Neural cell (in vitro differentiated cells): ENCODE data around the gene KLHL14. TPM values are rescaled to one million over a fixed set of nuclear protein-coding genes. Genes with fewer than 3 reads are reported as not detected.

Source experiments
- H2AFZ ChIP-seq: fragments of 200-600, 300-800 bp; sonication (generic), shearing (Covaris generic); 2 replicates; pipeline ENCODE4 v1.6.0; 2014; ENCODE audit warnings: low read depth, mild to moderate bottlenecking, antibody characterized with exemption, low read length, moderate library complexity
- H3F3A ChIP-seq: fragments of 200-600 bp; shearing (Covaris generic); 2 replicates; pipeline ENCODE4 v1.6.1; 2016; ENCODE audit warnings: mild to moderate bottlenecking, moderate library complexity, mixed read lengths, antibody characterized with exemption, low read length; ENCODE audit not compliant: insufficient read depth, poor library complexity, severe bottlenecking
- H3K27ac ChIP-seq: fragments of 200-600, 300-800 bp; sonication (generic), shearing (Covaris generic); 2 replicates; pipeline ENCODE4 v1.5.1; 2014; ENCODE audit warnings: mild to moderate bottlenecking, low read length, moderate library complexity
- H3K27me3 ChIP-seq: fragments of 300-800, 200-600 bp; sonication (generic), shearing (Covaris generic); 2 replicates; pipeline ENCODE4 v1.6.0; 2014; ENCODE audit warnings: mild to moderate bottlenecking, low read depth, low read length, moderate library complexity; ENCODE audit not compliant: insufficient read depth
- H3K36me3 ChIP-seq: fragments of 300-800, 200-600 bp; sonication (generic), shearing (Covaris generic); 2 replicates; pipeline ENCODE4 v1.5.1; 2014; ENCODE audit warnings: mild to moderate bottlenecking, antibody characterized with exemption, low read length, moderate library complexity; ENCODE audit not compliant: insufficient read depth
- H3K4me2 ChIP-seq: fragments of 300-800, 200-600 bp; sonication (generic), shearing (Covaris generic); 2 replicates; pipeline ENCODE4 v1.6.0; 2014; ENCODE audit warnings: mild to moderate bottlenecking, low read length
- H3K4me3 ChIP-seq: fragments of 300-800, 200-600 bp; sonication (generic), shearing (Covaris generic); 2 replicates; pipeline ENCODE4 v1.5.1; 2014; ENCODE audit warnings: mild to moderate bottlenecking, low read length, moderate library complexity
- H3K79me2 ChIP-seq: fragments of 200-600 bp; shearing (Covaris generic); replicated peaks from 2 replicates; pipeline ENCODE4 v1.6.0; 2014; ENCODE audit warnings: mild to moderate bottlenecking, low read length, moderate library complexity; ENCODE audit not compliant: insufficient read depth
- H3K9ac ChIP-seq: fragments of 300-800, 200-600 bp; sonication (generic), shearing (Covaris generic); 2 replicates; pipeline ENCODE4 v1.6.1; 2016; ENCODE audit warnings: mild to moderate bottlenecking, low read length, mixed read lengths
- H3K9me2 ChIP-seq: fragments of 200-600 bp; shearing (Covaris generic); 2 replicates; pipeline ENCODE4 v1.6.1; 2016; ENCODE audit warnings: mild to moderate bottlenecking, low read length, mixed read lengths; ENCODE audit not compliant: insufficient read depth
- H3K9me3 ChIP-seq: fragments of 200-600, 300-800 bp; sonication (generic), shearing (Covaris generic); 2 replicates; pipeline ENCODE4 v1.6.1; 2016; ENCODE audit warnings: mild to moderate bottlenecking, mixed run types, low read length, moderate library complexity, mixed read lengths
- H4K20me1 ChIP-seq: fragments of 200-600 bp; shearing (Covaris generic); 2 replicates; pipeline ENCODE4 v1.6.1; 2016; ENCODE audit warnings: mild to moderate bottlenecking, mixed run types; ENCODE audit not compliant: insufficient read depth
- CTCF ChIP-seq: fragments of 450-650 bp; IDR thresholded peaks from 2 replicates; pipeline ENCODE4 v1.5.1; 2014; ENCODE audit warnings: antibody characterized with exemption, mild to moderate bottlenecking, moderate library complexity; ENCODE audit not compliant: poor library complexity, severe bottlenecking
- EP300 ChIP-seq: fragments of 450-650 bp; conservative IDR thresholded peaks from 2 replicates; pipeline ENCODE4 v1.6.1; 2014; ENCODE audit warnings: antibody characterized with exemption, mild to moderate bottlenecking, moderate library complexity; ENCODE audit not compliant: poor library complexity, severe bottlenecking
- EZH2 ChIP-seq: fragments of 200-600, 300-800 bp; shearing (Covaris generic), sonication (generic); IDR thresholded peaks from 2 replicates; pipeline ENCODE4 v1.6.1; 2014; ENCODE audit warnings: antibody characterized with exemption, low read length, borderline replicate concordance, mild to moderate bottlenecking; ENCODE audit not compliant: insufficient read depth, poor library complexity, severe bottlenecking
- MXI1 ChIP-seq: fragments of 450-650 bp; conservative IDR thresholded peaks from 2 replicates; pipeline ENCODE4 v1.6.1; 2014; ENCODE audit warnings: antibody characterized with exemption, mild to moderate bottlenecking; ENCODE audit not compliant: poor library complexity, severe bottlenecking
- POLR2AphosphoS5 ChIP-seq: IDR thresholded peaks from 2 replicates; pipeline ENCODE4 v1.6.1; 2012
- RAD21 ChIP-seq: fragments of 450-650 bp; conservative IDR thresholded peaks from 2 replicates; pipeline ENCODE4 v1.6.1; 2014; ENCODE audit warnings: antibody characterized with exemption, mild to moderate bottlenecking, moderate library complexity
- REST ChIP-seq: IDR thresholded peaks from 2 replicates; pipeline ENCODE4 v1.6.1; 2012; ENCODE audit warnings: borderline replicate concordance
- SMC3 ChIP-seq: fragments of 450-650 bp; conservative IDR thresholded peaks from 2 replicates; pipeline ENCODE4 v1.6.1; 2014; ENCODE audit warnings: antibody characterized with exemption, mild to moderate bottlenecking, moderate library complexity; ENCODE audit not compliant: poor library complexity
- TAF1 ChIP-seq: IDR thresholded peaks from 2 replicates; pipeline ENCODE4 v1.6.1; 2012; ENCODE audit warnings: low read depth
- polyA plus RNA-seq: library from polyadenylated mRNA; depleted of rRNA; stranded (reverse); fragments of >200 nt; gene quantifications from 2 replicates; pipeline ENCODE4 v1.2.3, GENCODE V29; 2014

Gene KLHL14
- polyA plus RNA-seq, 1 donor from 2014 or later = 0.33 TPM

- Histone ChIP-seq H2AFZ (no peak overlapping the region), H3F3A (no peaks in the 10 kb centered on the region), H3K27ac (no peak overlapping the region), H4K20me1 (no peaks in the 10 kb centered on the region), H3K9ac (no peak overlapping the region), H3K9me3 (no peaks in the 10 kb centered on the region), H3K79me2 (no peaks in the 10 kb centered on the region), H3K4me2 (no peak overlapping the region), H3K4me3 (no peak overlapping the region), H3K9me2 (no peaks in the 10 kb centered on the region), H3K36me3 (no peaks in the 10 kb centered on the region), H3K27me3 (peaks cover 33% of the 10 kb centered on the region)
- TF ChIP-seq POLR2AphosphoS5 (peak; percentile 16), EZH2 (no peak)
Observed at GRCh38 chr18:32775628-32776027, 2.8 kb upstream of the KLHL14 start.

DNA sequence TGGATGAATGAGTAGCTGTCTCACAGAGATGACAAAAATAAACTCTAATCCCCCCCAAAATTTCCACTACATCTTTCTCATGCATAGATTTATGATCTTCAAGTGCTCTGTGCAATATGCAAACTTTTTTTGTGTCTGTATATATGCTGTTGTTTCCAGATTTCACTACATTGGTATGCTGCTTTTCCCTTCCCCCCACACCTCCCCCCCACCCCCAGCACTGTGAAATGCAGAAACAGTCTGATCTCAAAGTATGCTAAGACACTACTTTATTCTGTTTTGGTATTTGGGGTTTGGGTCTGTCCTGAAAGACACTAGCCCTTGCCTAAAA, 524 bp upstream of the KLHL14 start:
- H3K27ac ChIP-seq = no peak overlapping the region
- no peak overlapping the region for H3K9ac ChIP-seq
- H3K9me3 ChIP-seq = no peaks in the 10 kb centered on the region
- H3K36me3 ChIP-seq = no peaks in the 10 kb centered on the region
- H2AFZ ChIP-seq = no peak overlapping the region
- H3K4me2 ChIP-seq = no peak overlapping the region
- no peaks in the 10 kb centered on the region for H3K79me2 ChIP-seq
- no peaks in the 10 kb centered on the region for H4K20me1 ChIP-seq
- H3K4me3 ChIP-seq = peak overlapping the region; percentile 65
- H3F3A ChIP-seq = no peaks in the 10 kb centered on the region
- TF ChIP-seq EP300 (no peak), TAF1 (no peak), CTCF (no peak), POLR2AphosphoS5 (no peak), SMC3 (no peak), REST (no peak), RAD21 (no peak), EZH2 (no peak)
- H3K27me3 ChIP-seq = peaks cover 56% of the 10 kb centered on the region
- H3K9me2 ChIP-seq = no peaks in the 10 kb centered on the region

GRCh38 chr18:32771871-32772580, 797 bp downstream of the KLHL14 start:
- no peak overlapping the region for H3K27ac ChIP-seq

More at GRCh38 chr18:32771871-32772580, 797 bp downstream of the KLHL14 start:
- no peaks in the 10 kb centered on the region for H3K9me2 ChIP-seq
- no peaks in the 10 kb centered on the region for H4K20me1 ChIP-seq
- H3K79me2 ChIP-seq = no peaks in the 10 kb centered on the region
- H3K27me3 ChIP-seq = peaks cover 68% of the 10 kb centered on the region
- H3K9ac ChIP-seq = no peak overlapping the region
- peak overlapping the region; percentile 65 for H3K4me3 ChIP-seq
- H3K4me2 ChIP-seq = no peak overlapping the region
- H3K36me3 ChIP-seq = no peaks in the 10 kb centered on the region
- H3K9me3 ChIP-seq = no peaks in the 10 kb centered on the region
- no peak overlapping the region for H2AFZ ChIP-seq
- TF ChIP-seq SMC3 (no peak), RAD21 (no peak), CTCF (no peak), TAF1 (no peak), EP300 (no peak), POLR2AphosphoS5 (no peak), EZH2 (no peak), MXI1 (no peak)
- H3F3A ChIP-seq = no peaks in the 10 kb centered on the region
